GM12872 (cell line): Measurements from ENCODE around the gene KLF7.

ENCODE experiments used
- TF ChIP-seq, protein P1 (sequence below): IDR thresholded peaks from 3 replicates; pipeline ENCODE4 v1.5.1; 2011; ENCODE audit warnings: low read depth, mild to moderate bottlenecking, low read length, moderate library complexity; ENCODE audit not compliant: insufficient read depth

KLF7 gene

GRCh38 chr2:207160115-207160514, 5.6 kb downstream of the KLF7 start:
- TF ChIP-seq, protein P1, sequence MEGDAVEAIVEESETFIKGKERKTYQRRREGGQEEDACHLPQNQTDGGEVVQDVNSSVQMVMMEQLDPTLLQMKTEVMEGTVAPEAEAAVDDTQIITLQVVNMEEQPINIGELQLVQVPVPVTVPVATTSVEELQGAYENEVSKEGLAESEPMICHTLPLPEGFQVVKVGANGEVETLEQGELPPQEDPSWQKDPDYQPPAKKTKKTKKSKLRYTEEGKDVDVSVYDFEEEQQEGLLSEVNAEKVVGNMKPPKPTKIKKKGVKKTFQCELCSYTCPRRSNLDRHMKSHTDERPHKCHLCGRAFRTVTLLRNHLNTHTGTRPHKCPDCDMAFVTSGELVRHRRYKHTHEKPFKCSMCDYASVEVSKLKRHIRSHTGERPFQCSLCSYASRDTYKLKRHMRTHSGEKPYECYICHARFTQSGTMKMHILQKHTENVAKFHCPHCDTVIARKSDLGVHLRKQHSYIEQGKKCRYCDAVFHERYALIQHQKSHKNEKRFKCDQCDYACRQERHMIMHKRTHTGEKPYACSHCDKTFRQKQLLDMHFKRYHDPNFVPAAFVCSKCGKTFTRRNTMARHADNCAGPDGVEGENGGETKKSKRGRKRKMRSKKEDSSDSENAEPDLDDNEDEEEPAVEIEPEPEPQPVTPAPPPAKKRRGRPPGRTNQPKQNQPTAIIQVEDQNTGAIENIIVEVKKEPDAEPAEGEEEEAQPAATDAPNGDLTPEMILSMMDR, result no peak

GRCh38 chr2:207159002-207159401, 6.7 kb downstream of the KLF7 start:
- TF ChIP-seq, protein P1, result no peak

DNA sequence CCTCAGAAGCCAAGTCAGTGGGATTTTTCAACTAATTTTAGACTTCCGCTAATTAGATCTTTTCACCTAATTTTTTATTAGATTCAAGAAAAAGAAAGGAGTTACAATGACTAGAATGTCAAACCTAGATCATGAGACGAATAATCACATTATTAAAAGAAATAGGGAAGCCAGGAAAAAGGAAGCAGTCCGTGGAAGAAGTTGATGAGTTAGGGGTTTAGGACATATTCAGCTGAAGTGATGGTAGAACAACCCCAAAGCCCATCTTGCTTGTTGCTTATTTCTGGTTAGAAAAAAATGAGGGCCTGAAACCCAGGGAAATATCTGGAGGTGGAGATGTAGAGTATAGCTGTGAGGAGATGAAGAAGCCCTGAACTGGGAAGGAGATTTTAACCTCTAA, 8.0 kb downstream of the KLF7 start:
- TF ChIP-seq, protein P1, result no peak

DNA sequence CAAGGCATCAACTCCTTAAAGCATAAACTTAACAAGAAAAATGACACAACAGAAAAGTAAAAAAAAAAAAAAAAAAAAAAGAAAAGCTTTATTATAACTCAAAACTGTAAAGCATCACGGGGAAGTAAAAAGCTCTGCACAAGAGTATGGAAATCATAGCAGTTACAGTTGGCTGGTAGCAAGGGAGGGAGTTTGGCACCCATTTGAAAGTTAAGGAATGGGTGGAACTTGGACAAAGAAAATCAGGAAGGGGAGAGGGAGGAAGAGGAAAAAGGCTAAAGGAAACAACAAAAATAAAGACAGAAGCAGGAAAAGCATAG, 8.6 kb downstream of the KLF7 start:
- TF ChIP-seq, protein P1, result no peak

DNA sequence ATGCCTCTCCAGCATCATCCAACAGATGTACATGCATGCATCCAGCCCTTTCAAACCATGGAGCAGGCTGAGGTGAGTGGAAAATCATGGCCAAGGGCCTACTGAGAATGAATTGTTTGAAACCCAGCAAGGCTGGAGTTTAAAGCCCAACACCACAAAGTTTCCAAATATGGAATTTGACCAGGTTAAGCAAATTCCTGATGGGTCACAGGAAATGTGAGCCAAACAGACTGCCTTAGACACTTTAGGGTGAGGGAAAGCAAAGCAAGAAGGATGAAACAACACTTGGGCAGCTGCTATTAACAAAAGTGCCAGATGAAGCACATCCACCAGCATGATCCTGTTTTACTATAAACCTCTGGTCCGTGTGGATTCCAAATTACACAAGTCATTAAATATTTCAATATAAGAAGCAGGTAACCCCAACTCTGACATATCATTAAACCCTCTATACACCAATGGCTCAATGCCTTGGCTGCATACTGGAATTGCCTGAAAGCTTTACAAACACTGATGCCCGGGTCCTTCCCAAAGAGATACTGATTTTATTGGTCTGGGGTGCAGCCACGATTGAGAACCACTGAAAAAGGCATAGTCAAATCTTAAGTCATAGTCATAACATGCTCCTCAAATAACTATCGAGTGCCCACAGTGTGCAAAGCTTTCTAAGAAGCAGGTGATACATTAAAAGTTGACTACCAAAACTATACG, 9.1 kb downstream of the KLF7 start:
- TF ChIP-seq, protein P1, result no peak

DNA sequence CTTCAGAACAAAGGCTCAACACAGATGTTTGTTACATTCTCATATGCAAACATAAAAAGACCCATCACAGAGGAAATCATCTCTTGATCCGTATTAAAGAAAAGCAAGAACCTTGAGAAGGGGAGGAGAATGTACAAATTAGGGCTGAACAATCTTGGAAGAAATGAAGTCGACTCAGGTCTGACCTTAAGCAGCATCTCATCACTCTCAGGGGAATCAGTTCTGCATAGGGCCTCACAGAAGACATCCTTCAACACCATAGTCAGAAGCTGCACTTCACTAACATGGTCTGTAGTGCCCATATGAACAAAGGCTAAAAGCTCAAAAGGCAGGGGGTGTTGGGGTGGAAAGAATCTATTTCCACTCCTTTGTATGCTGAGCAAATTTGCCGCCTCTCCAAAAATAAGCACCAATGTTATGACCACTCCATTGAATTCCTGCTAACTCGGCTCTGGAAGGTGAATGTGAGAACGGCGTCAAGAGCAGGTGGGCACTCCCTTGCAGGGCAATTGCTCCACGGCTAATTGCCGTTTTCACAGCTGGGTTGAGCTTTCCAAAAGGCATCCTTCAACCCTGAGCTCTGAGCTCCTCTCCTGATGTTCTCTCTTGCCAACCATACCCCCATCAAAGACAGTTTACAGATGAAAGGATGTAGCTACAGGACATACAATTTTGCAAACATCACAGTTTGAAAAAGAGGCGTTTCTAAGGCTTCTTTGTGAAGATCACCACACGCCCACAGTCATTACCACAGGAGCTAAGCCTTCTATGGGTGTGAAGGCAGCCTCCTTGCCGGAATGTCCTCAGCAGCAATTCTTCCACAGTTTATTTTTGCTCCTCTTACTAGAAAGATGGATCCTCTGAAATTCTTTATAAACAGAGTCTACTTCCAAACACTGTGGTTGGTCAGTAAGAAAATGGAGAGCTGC, 10.0 kb downstream of the KLF7 start:
- TF ChIP-seq, protein P1, result no peak
